NCI-H146 treated with DMSO at 0.1 percent for 48 hours (cell line): ENCODE measurements around the gene RARRES2.
"Not testable (repeated sequence)": the region's sequence is repeated elsewhere in the genome, so short reads cannot be mapped to it uniquely, and the experiment has no call there.

Source experiments
- DNase-seq: peaks from one replicate; lab custom pipeline; 2025; ENCODE audit not compliant: unreplicated experiment; lab: John Stamatoyannopoulos, UW

RARRES2 gene

DNA sequence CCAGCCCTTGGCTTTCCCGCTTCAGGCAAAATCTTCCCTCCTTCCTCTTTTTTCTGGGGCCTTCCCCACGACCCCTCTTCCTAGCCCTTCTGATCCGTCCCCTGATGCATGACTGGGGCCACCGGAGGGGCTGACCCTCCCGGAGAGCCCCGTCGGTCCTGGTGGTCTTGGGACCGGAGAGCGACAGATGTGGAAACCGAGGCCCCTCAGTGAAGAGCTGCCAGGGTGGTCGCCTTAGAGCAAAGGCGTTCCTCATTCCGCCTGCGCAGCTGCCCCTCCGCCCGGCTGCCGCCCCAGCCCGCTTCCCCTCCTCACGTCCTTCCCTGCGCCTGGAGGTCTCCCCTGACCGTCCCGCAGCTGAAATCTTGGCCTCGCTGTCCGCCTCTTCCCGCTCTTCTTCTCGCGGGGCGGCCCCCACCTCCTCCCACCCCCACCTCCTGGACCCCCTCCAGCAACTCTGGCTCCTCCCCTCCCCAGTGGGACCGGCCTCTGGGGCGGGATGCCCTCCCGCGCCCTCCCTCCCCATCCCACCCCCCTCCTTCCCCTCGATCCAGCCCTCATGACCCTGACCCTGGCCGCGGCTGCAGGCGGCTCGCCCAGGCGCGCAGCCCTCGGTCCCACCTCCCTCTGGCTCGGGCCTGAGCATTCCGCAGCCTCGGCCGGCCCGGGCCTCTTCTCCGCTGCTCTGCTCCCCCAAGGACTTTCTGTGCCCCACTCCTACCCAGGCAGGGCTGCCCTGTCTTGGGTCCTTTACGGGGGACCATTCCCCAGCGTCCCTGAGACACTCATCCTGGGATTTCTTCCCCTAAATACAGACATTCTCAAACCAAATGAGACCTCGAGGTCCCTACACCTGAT, at the start of gene RARRES2:
Gene RARRES2, minus strand, starts transcription at position 367 of the 858 bp plus-strand sequence. CDS start 1,020 bp downstream, outside the sequence.
- DNase-seq, result no peak

DNA sequence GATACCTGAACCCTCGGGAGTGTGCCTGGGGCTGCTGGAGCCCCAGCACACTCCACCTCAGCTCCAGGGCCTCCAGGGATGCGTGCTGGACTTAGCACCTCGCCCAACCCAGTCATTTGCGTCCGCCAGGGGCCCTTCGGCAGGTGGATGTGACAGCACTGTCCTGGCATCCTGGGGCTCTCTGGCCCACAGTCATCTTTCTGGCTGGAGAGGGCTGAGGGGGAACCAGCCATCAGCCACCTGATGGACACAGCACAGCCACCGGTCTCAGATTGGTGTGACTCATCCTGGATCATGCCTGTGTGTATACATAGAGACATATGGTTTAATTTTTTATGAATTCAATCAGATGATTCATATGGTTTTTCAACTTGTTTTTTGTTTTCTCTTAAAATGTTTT, 48.8 kb upstream of the RARRES2 start:
- DNase-seq, result no peak

DNA sequence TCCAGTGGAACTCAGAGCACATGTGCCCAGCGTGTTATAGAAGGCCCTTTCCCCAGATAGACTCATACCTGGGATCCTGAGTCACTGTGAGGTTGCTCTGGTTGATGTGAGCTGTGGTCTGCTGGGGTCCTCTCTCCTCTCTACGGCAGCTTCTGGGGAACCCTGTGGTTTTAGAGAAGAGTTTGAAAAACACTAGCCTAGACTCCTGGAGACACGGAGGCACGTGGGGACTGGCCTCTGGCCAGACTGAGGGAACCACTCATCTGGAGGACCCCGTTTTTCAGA, 48.0 kb upstream of the RARRES2 start:
- no peak for DNase-seq

DNA sequence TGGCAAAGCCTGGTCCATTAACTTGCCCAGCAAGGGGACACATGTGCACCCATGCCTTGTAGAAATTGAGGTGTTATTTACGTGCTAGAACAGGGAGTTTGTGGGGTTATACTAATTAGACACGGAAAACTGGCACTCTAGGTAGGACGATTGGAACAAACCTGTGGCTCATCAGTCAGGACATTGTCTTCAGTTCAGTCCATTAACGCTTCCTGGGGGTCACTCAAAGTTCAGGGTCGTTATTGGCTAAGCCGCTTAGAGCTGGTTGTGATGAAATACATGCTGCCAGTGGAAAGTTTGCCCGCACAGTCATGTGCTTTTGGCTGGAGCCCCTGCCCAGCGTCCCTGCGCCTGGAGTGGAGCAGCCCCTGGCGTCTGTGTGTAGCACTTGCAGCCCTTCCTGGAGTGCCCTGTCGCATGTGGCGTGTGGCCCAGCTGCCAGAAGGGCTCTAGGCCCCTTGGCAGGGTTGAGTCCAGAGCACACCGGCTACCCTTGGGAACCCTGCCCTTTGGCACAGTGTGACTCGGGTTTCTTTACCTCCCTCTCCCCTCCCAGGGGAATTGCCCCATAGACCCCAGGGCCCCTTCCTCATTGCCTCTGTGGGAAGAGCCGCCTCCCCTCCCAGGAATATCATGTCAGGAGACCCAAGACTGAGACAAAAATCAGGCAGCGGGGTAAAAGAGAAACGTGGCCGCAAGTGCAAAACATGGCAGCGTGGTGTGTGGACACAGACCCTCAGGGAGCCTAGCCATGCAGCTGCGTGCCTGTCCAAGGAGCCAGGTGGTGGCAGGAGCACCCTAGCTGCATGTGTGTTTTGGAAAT, 47.5 kb upstream of the RARRES2 start:
- DNase-seq, result no peak

DNA sequence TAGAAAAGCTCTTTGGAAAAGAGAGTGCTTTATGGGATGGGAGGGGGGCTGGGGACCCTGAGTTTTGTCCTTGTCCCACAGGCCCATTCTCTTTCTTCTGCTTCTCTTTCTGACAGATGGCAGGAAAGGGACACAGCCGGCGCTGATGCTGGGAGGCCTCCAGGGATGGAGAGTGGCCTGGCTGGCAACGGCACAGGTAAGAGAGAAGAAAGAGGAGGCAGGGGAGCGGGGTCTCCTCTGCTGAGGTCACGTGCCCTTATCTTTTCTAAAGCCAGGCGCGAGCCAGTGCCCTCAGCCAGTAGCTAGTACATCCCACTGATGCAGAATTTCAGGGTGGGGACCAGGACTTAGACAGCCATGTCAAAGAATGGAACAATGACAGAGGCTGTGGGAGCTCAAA, 46.9 kb upstream of the RARRES2 start:
- no peak for DNase-seq

DNA sequence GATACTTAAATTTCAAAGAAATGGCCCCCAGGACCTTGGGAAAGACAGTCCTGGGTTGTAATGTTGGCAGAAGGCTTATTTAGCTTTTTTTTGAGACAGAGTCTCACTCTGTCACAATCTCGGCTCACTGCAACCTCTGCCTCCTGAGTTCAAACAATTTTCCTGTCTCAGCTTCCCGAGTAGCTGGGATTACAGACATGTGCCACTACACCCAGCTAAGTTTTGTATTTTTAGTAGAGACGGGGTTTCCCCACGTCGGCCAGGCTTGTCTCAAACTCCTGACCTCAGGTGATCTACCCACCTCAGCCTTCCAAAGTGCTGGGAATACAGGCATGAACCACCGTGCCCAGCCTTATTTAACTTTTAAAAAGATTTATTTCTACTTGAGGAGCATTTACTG, 44.5 kb upstream of the RARRES2 start:
- not testable (repeated sequence) for DNase-seq

DNA sequence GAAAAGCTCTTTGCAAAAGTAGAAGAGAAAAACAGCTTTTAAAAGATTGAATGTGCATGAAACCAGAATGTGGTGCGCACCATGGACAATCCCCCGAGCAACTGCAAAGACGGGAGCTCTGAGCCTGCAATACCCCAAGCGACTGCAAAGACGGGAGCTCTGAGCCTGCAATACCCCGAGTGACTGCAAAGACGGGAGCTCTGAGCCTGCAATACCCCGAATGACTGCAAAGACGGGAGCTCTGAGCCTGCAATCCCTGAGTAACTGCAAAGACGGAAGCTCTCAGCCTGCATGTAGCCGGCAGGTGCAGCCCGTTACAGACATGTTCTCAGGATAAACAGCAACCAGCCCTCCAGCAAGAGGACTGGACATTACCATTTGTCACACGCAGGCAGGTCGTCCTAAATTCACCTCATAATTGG, 43.9 kb upstream of the RARRES2 start:
- DNase-seq, result peak; percentile 50

DNA sequence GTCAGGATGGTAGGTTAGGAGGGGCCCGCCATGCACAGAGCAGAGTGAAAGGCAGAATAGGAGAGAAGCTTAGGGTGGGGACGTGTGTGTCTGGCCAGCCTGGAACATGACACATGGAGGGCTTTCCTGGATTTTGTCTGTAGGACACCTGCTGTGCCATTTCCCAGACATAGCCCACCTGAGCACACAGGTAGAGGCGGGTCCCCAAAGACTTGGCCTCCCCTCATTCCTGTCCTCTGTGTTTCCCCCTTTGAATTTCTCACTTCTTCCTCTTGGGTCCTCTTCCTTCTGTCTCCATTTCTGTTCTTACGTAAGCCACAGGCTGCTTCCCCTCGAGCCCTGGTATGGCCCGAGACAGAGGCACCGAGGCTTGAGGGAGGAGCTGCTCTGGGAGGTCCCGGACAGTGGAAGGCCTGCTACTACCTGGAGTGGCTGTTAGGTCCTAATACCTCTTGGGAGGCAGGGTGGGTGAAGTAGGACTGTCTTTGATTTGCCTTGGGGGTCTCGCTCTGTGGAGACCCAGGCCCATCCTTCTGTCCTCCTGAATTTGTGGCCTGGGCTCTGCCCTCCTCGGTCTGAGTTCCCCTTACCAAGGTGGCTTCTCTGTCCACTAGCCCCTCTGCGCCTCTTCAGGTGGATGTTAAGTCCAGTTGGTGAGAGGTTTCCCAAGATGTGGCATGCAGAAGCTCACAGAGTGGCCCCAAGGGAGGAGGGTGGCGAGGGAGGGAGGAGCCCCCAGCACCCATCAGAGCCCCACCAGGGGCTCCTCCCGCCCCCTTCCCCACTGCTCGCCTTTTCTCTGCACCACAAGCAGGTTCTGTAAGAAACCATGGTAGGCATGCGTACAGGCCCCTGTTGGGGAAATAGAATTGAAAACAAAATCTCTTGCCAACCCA, 43.2 kb upstream of the RARRES2 start:
- DNase-seq, result no peak

DNA sequence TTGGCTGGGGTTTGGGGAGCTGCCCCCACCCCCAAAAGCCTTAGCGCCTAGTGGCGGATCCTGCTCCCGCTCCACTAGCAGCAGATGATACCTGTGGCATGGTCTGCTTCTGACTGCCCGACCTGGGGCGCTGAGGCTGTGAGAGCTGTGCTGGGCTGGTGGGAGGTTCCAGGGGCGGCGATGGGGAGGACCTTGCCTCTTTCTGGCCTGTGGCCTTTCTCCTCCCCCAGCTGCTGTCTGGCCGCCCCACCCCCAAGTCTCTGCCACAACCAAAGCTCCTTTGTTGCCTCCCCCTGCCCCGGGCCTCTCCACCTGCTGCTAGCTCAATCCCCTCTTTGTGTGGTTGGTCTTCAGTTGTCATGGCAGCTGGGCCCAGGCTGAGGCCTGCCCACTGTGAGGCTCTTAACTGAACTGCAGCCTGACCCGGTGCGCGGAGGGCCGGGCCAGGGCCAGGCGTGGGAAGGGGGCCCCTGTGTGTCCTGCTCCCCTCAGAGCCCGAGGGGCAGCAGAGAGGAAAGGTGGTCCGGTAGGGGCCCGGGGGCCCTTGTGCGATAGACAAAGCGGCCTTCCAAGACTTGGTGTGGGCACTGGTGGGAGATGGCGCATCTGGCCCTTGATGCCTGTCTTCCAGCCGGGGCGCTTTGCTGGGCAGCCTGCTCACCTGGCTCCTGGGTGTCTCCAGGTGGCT, 42.4 kb upstream of the RARRES2 start:
- peak; percentile 99 for DNase-seq

DNA sequence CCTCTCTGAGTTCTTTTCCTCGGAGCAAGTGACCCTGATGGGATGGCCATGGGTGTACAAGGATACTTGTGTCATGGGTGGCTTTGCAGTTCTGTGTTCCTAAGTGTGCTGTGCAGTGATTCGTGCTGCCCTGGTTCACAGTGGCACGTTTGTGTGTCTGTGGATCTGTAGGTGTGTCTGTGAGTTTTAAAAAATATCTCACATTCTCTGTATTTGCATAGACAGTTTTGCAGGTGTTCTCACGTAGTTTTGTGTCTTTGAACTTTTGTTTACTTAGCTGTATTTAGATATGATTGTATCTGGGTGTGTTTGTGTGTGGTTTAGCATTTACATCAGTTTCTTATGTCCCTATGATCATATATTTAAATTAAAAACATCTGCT, 41.4 kb upstream of the RARRES2 start:
- DNase-seq, result peak; percentile 6

DNA sequence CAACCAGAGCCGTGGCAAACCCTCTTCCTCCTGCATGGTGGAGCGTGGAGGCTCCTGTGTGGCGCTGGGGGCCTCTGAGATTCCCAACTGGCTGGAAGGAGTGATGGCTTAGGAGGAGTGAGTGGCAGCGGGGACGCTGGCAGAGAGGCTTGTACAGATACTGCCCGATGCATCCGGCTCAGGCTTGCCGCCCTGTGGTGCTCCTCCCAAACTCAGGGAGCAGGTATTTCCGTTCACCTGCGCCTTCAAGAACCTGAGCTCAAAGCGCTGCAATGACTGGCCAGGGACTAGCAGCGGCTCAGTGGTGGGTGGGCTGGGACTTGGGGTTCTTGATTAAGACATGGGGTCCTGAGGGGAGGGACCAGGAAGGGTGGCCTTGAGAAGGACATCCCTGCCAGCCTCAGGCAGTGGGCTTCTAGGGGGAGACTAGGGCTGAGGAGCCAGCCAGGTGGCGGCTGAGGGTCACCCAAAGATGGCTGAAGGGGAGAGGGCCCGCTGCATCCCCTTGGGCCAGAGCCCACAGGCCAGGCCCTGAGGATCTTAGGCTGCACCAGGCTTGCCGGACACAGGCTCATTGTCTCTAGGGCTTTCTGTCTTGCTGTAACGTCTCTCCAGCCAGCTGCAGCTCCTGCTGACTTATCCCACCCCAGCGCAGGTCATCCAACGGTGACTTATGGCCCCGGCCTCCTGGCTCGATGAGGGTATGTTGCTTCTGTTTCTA, 40.9 kb upstream of the RARRES2 start:
- no peak for DNase-seq

DNA sequence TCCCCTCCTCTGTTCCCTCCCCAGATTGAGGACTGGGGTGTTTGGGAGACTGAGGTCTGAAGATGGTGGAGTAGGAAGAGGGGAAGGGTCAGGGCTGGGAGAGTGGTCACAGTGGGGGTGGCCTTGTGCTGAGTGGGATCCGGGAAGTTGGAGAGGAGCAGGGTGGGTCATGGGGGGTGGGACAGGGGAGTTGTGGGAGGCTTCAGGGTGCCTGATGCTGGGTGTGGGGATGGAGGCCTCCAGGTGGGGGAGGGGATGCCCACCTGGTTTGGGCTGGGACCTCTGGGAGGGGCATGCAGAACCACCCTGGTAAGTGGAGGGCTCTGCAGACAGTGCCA, 40.3 kb upstream of the RARRES2 start:
- DNase-seq, result no peak

DNA sequence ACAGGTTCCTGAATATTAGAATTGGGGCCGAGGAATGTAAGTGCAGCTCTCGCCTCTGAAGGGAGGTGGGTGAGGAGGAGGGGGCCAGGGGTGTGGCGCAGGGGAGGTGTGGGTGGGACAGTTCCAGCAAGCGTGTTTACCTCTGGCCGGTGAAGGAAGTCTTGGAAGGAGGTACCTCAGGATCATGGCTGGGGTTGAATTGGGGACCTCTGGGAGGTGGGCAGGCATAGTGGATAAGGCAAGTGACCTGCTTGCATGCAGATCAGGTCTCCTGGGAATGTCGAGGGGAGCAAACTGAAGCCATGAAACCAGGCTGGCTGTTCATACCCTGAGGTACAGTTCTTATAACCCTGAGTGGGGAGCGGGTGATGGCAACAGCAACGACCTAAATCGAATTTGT, 39.7 kb upstream of the RARRES2 start:
- DNase-seq, result no peak

DNA sequence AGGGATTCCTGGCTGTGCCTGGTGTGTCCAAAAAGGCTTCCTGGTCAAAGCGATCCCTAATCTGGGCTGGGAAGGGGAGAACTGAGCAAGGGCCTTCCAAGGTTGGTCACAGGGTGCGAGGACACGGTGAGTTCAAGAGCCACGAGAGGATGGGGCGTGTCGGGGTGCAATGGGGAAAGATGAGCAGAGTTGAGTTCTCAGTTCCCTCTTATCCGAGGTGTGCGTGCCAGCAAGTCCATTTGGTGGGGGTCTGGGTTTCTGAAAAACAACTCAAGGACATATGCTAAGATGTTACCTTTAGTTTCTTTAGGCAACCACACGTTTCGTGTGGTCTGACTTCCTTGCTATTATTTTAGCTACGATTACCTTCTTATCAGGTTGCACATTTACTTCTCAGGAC, 39.0 kb upstream of the RARRES2 start:
- no peak for DNase-seq

DNA sequence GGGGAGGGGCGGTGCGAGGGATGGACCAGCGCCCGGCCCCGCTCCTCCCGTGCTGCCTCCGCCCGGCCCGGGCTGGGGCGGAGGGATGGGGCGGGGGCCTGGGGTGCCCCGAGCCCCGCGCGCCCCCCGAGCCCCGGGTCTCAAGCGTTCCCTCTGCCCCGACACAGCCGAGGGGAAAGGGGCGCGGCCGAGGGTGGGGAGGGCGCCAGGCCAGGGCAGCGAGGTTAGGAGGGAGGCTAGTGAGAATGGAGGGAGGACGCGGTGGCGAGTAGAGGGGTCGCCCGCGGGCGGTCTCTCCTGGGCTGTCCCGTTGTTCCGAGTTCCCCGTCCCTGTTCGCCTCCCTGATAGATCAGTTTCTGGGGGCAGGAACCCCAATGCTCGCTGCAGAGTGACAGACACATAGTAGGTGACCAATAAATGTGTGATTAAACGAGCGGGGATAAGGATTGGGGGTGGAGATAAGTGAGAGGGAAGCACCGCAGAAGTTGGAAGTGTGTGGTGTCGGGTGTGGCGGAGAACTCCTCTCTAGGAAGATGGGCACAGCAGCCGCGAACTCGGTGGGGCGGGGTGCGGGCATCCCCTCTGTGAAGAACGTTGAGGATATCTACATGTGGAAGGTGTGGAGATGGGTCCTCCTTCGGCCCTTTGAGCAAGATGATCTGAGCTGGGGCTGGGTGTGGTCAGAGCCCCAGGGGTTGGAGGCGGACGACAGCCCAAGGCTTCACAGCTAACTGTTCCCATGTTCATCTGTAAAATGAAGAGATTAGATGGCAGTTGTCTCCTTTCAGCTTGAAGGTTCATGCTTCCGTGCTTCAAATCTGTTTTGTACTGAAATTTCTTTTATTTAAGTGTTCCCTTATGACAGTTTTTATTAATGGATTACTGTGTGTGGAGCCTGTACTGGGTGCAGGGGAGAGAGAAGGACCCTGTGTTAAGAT, 38.3 kb upstream of the RARRES2 start:
- DNase-seq, result no peak

DNA sequence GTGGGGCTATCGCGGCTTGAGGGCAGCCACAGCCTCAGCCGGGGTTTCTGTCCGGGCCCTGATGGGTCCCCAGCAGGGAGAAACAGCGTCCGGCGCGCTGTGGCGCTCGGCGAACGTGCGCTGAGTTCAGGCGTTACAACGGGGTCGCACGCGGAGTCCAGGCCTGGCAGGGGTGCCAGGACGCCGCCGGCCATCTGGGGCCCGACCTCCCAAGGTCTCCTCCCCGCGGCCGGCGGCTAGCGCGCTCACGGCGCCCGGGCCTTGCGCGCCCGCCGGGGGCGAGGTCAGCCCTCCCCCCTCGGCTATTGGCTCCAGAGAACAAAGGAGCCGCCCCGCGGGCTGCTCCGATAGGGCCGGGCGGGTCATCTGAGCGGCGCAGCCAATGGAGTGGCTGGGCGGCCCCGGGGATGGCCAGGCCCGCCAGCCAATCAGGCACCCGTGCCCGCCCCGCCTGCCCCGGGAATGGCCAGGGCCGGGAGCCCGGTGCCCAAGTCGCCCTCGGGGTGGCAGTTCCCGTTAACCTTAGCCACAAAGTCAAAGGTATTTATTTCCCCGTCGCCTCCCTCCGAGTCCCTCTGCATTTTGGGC, 37.5 kb upstream of the RARRES2 start, which contains the start of gene ZNF775:
Gene ZNF775, plus strand, starts transcription at position 478 of the 588 bp plus-strand sequence. CDS start 9,141 bp downstream, outside the sequence.
- peak; percentile 90 for DNase-seq

DNA sequence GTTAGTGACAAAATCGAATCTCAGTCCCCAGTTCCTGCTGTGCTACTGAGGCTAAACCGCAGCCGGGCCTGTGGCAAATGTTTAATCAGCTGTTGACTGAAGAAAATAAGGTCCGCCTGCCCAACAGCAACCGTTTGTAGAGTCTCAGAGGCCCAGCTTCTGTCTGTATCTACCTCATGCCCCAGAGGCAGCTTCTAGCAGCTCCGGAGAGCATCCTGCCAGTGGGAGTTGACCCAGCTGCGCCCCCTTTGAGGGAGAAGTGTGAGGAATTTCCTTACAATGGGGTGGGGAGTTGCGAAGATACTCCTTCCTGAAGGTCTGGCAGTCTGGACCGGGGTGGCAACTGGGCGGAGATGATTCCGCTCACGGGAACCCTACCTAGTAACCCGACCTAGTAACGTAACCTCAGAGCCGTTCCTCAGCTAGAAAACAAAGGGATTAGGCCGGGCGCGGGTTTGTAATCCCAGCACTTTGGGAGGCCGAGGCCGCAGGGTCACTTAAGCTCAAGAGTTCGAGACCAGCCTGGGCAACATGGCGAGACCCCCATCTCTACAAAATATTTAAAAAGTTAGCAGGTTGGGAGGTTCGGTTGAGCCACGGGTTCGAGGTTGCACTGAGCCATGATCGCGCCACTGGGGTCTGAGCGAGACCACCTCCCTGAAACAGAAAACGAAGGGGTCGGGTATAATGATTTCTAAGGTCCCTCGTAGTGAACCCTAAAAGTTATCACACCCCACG, 36.9 kb upstream of the RARRES2 start:
- peak; percentile 71 for DNase-seq

DNA sequence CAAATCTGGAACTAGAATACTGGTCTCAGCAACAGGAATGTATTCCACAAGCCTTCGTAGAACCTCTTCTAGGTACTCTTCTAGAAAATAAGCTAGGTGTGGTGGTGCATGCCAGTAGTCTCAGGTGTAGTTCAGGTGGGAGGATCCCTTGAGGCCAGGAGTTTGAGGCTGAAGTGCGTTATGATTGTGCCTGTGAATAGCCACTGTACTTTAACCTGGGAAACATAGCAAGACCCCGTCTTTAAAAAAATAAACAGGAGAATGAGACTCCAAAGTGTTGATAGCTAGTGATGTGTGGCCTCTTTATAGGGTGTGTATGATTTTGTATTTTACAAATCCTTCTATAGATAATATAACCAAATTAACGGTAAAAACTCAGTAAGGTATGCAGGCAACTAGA, 36.2 kb upstream of the RARRES2 start:
- no peak for DNase-seq
